GM18505 (cell line): ENCODE measurements around the gene PDP2.
"Not testable (repeated sequence)": the region's sequence is repeated elsewhere in the genome, so short reads cannot be mapped to it uniquely, and the experiment has no call there.

Experiments
- ATAC-seq: cut with Tn5 transposase; IDR thresholded peaks from one replicate; pipeline ENCODE4 v1.9.1; 2021; ENCODE audit not compliant: unreplicated experiment
- POLR2A ChIP-seq: IDR thresholded peaks from 4 replicates; pipeline ENCODE4 v1.6.1; 2011; ENCODE audit warnings: borderline replicate concordance; ENCODE audit not compliant: insufficient read depth, insufficient read length; ENCODE audit errors: extremely low read depth

The PDP2 gene

GRCh38 chr16:66895999-66896398, 15.7 kb downstream of the PDP2 start:
- TF ChIP-seq POLR2A: no peak
- no peak for ATAC-seq

DNA sequence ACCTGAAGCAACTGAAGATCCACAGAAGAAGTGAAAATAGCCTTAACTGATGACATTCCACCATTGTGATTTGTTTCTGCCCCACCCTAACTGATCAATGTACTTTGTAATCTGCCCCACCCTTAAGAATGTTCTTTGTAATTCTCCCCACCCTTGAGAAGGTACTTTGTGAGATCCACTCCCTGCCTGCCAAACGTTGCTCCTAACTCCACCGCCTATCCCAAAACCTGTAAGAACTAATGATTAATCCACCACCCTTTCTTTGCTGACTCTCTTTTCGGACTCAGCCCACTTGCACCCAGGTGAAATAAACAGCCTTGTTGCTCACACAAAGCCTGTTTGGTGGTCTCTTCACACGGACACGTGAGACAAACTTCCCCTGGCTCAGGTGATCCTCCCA, 16.4 kb downstream of the PDP2 start:
- not testable (repeated sequence) for ATAC-seq

GRCh38 chr16:66898207-66898606, 17.9 kb downstream of the PDP2 start:
- TF ChIP-seq POLR2A: no peak
- ATAC-seq: no peak

GRCh38 chr16:66898933-66899309, 18.6 kb downstream of the PDP2 start:
- ATAC-seq: no peak
- no peak for TF ChIP-seq POLR2A

GRCh38 chr16:66899310-66899944, 19.1 kb downstream of the PDP2 start:
- no peak for TF ChIP-seq POLR2A
- ATAC-seq: no peak

- no peak for ATAC-seq
- TF ChIP-seq POLR2A: no peak
Measured at GRCh38 chr16:66899945-66900710, 19.8 kb downstream of the PDP2 start.

GRCh38 chr16:66900721-66901441, 20.6 kb downstream of the PDP2 start:
- TF ChIP-seq POLR2A: no peak
- ATAC-seq: no peak

GRCh38 chr16:66901626-66902025, 21.3 kb downstream of the PDP2 start:
- TF ChIP-seq POLR2A: no peak
- ATAC-seq: no peak

- no peak for ATAC-seq
- TF ChIP-seq POLR2A: no peak
Measured at GRCh38 chr16:66902648-66903543, 22.6 kb downstream of the PDP2 start.

- TF ChIP-seq POLR2A: no peak
- ATAC-seq: no peak
Measured at GRCh38 chr16:66903544-66904427, 23.5 kb downstream of the PDP2 start.

DNA sequence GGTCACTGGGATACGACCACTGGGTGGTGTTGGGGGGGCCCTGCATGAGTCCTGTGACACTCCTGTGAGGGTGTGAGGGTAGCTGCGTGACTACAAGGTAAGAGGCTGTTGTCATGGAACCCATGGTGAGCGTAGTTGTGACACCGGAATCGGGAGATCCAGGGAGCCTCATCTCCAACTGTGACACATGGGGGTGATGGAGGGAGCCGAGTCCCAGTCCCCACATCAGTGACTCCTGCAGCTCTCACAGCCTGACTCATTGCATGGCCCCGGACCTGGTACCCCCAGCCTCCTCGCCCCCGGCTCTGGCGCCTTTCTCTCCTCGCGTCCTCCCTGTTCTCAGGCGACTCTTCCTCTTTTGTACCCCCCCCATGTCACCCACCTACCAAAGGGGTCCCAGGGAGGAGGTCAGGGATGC, 24.1 kb downstream of the PDP2 start:
- no peak for ATAC-seq
- TF ChIP-seq POLR2A: no peak
